Neural cell (in vitro differentiated cells): Measurements from ENCODE around the gene XRN1. TPM values are rescaled to one million over a fixed set of nuclear protein-coding genes. Genes with fewer than 3 reads are reported as not detected.

Experiments
- H2AFZ ChIP-seq: fragments of 200-600, 300-800 bp; sonication (generic), shearing (Covaris generic); 2 replicates; pipeline ENCODE4 v1.6.0; 2014; ENCODE audit warnings: low read depth, mild to moderate bottlenecking, antibody characterized with exemption, low read length, moderate library complexity
- H3F3A ChIP-seq: fragments of 200-600 bp; shearing (Covaris generic); 2 replicates; pipeline ENCODE4 v1.6.1; 2016; ENCODE audit warnings: mild to moderate bottlenecking, moderate library complexity, mixed read lengths, antibody characterized with exemption, low read length; ENCODE audit not compliant: insufficient read depth, poor library complexity, severe bottlenecking
- H3K27ac ChIP-seq: fragments of 200-600, 300-800 bp; sonication (generic), shearing (Covaris generic); 2 replicates; pipeline ENCODE4 v1.5.1; 2014; ENCODE audit warnings: mild to moderate bottlenecking, low read length, moderate library complexity
- H3K27me3 ChIP-seq: fragments of 300-800, 200-600 bp; sonication (generic), shearing (Covaris generic); 2 replicates; pipeline ENCODE4 v1.6.0; 2014; ENCODE audit warnings: mild to moderate bottlenecking, low read depth, low read length, moderate library complexity; ENCODE audit not compliant: insufficient read depth
- H3K36me3 ChIP-seq: fragments of 300-800, 200-600 bp; sonication (generic), shearing (Covaris generic); 2 replicates; pipeline ENCODE4 v1.5.1; 2014; ENCODE audit warnings: mild to moderate bottlenecking, antibody characterized with exemption, low read length, moderate library complexity; ENCODE audit not compliant: insufficient read depth
- H3K4me2 ChIP-seq: fragments of 300-800, 200-600 bp; sonication (generic), shearing (Covaris generic); 2 replicates; pipeline ENCODE4 v1.6.0; 2014; ENCODE audit warnings: mild to moderate bottlenecking, low read length
- H3K4me3 ChIP-seq: fragments of 300-800, 200-600 bp; sonication (generic), shearing (Covaris generic); 2 replicates; pipeline ENCODE4 v1.5.1; 2014; ENCODE audit warnings: mild to moderate bottlenecking, low read length, moderate library complexity
- H3K79me2 ChIP-seq: fragments of 200-600 bp; shearing (Covaris generic); replicated peaks from 2 replicates; pipeline ENCODE4 v1.6.0; 2014; ENCODE audit warnings: mild to moderate bottlenecking, low read length, moderate library complexity; ENCODE audit not compliant: insufficient read depth
- H3K9ac ChIP-seq: fragments of 300-800, 200-600 bp; sonication (generic), shearing (Covaris generic); 2 replicates; pipeline ENCODE4 v1.6.1; 2016; ENCODE audit warnings: mild to moderate bottlenecking, low read length, mixed read lengths
- H3K9me2 ChIP-seq: fragments of 200-600 bp; shearing (Covaris generic); 2 replicates; pipeline ENCODE4 v1.6.1; 2016; ENCODE audit warnings: mild to moderate bottlenecking, low read length, mixed read lengths; ENCODE audit not compliant: insufficient read depth
- H3K9me3 ChIP-seq: fragments of 200-600, 300-800 bp; sonication (generic), shearing (Covaris generic); 2 replicates; pipeline ENCODE4 v1.6.1; 2016; ENCODE audit warnings: mild to moderate bottlenecking, mixed run types, low read length, moderate library complexity, mixed read lengths
- H4K20me1 ChIP-seq: fragments of 200-600 bp; shearing (Covaris generic); 2 replicates; pipeline ENCODE4 v1.6.1; 2016; ENCODE audit warnings: mild to moderate bottlenecking, mixed run types; ENCODE audit not compliant: insufficient read depth
- CTCF ChIP-seq: fragments of 450-650 bp; IDR thresholded peaks from 2 replicates; pipeline ENCODE4 v1.5.1; 2014; ENCODE audit warnings: antibody characterized with exemption, mild to moderate bottlenecking, moderate library complexity; ENCODE audit not compliant: poor library complexity, severe bottlenecking
- EP300 ChIP-seq: fragments of 450-650 bp; conservative IDR thresholded peaks from 2 replicates; pipeline ENCODE4 v1.6.1; 2014; ENCODE audit warnings: antibody characterized with exemption, mild to moderate bottlenecking, moderate library complexity; ENCODE audit not compliant: poor library complexity, severe bottlenecking
- EZH2 ChIP-seq: fragments of 200-600, 300-800 bp; shearing (Covaris generic), sonication (generic); IDR thresholded peaks from 2 replicates; pipeline ENCODE4 v1.6.1; 2014; ENCODE audit warnings: antibody characterized with exemption, low read length, borderline replicate concordance, mild to moderate bottlenecking; ENCODE audit not compliant: insufficient read depth, poor library complexity, severe bottlenecking
- MXI1 ChIP-seq: fragments of 450-650 bp; conservative IDR thresholded peaks from 2 replicates; pipeline ENCODE4 v1.6.1; 2014; ENCODE audit warnings: antibody characterized with exemption, mild to moderate bottlenecking; ENCODE audit not compliant: poor library complexity, severe bottlenecking
- POLR2AphosphoS5 ChIP-seq: IDR thresholded peaks from 2 replicates; pipeline ENCODE4 v1.6.1; 2012
- RAD21 ChIP-seq: fragments of 450-650 bp; conservative IDR thresholded peaks from 2 replicates; pipeline ENCODE4 v1.6.1; 2014; ENCODE audit warnings: antibody characterized with exemption, mild to moderate bottlenecking, moderate library complexity
- SMC3 ChIP-seq: fragments of 450-650 bp; conservative IDR thresholded peaks from 2 replicates; pipeline ENCODE4 v1.6.1; 2014; ENCODE audit warnings: antibody characterized with exemption, mild to moderate bottlenecking, moderate library complexity; ENCODE audit not compliant: poor library complexity
- TAF1 ChIP-seq: IDR thresholded peaks from 2 replicates; pipeline ENCODE4 v1.6.1; 2012; ENCODE audit warnings: low read depth
- polyA plus RNA-seq: library from polyadenylated mRNA; depleted of rRNA; stranded (reverse); fragments of >200 nt; gene quantifications from 2 replicates; pipeline ENCODE4 v1.2.3, GENCODE V29; 2014
- TF ChIP-seq, protein P1 (sequence below): IDR thresholded peaks from 2 replicates; pipeline ENCODE4 v1.6.1; 2012; ENCODE audit warnings: borderline replicate concordance

The XRN1 gene
- polyA plus RNA-seq, 1 donor from 2014 or later: 21.1 TPM

- Histone ChIP-seq H4K20me1 (no peaks in the 10 kb centered on the region), H3K27me3 (no peaks in the 10 kb centered on the region), H3F3A (no peaks in the 10 kb centered on the region), H3K9ac (no peak overlapping the region), H3K9me3 (no peaks in the 10 kb centered on the region), H2AFZ (no peak overlapping the region), H3K79me2 (no peaks in the 10 kb centered on the region), H3K4me3 (no peak overlapping the region), H3K27ac (no peak overlapping the region), H3K36me3 (peaks cover 4% of the 10 kb centered on the region), H3K9me2 (no peaks in the 10 kb centered on the region), H3K4me2 (no peak overlapping the region)
- TF ChIP-seq RAD21 (no peak), POLR2AphosphoS5 (no peak), EP300 (no peak), TAF1 (no peak), EZH2 (no peak), CTCF (no peak), SMC3 (no peak), MXI1 (no peak)
- TF ChIP-seq, protein P1, sequence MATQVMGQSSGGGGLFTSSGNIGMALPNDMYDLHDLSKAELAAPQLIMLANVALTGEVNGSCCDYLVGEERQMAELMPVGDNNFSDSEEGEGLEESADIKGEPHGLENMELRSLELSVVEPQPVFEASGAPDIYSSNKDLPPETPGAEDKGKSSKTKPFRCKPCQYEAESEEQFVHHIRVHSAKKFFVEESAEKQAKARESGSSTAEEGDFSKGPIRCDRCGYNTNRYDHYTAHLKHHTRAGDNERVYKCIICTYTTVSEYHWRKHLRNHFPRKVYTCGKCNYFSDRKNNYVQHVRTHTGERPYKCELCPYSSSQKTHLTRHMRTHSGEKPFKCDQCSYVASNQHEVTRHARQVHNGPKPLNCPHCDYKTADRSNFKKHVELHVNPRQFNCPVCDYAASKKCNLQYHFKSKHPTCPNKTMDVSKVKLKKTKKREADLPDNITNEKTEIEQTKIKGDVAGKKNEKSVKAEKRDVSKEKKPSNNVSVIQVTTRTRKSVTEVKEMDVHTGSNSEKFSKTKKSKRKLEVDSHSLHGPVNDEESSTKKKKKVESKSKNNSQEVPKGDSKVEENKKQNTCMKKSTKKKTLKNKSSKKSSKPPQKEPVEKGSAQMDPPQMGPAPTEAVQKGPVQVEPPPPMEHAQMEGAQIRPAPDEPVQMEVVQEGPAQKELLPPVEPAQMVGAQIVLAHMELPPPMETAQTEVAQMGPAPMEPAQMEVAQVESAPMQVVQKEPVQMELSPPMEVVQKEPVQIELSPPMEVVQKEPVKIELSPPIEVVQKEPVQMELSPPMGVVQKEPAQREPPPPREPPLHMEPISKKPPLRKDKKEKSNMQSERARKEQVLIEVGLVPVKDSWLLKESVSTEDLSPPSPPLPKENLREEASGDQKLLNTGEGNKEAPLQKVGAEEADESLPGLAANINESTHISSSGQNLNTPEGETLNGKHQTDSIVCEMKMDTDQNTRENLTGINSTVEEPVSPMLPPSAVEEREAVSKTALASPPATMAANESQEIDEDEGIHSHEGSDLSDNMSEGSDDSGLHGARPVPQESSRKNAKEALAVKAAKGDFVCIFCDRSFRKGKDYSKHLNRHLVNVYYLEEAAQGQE: no peak
Measured at GRCh38 chr3:142348460-142348859, 99.4 kb downstream of the XRN1 start.

- Histone ChIP-seq H3K9me2 (no peaks in the 10 kb centered on the region), H4K20me1 (no peaks in the 10 kb centered on the region), H3K9ac (no peak overlapping the region), H3K9me3 (no peaks in the 10 kb centered on the region), H3K4me2 (no peak overlapping the region), H3K36me3 (peaks cover 16% of the 10 kb centered on the region), H3K4me3 (no peak overlapping the region), H2AFZ (no peak overlapping the region), H3K79me2 (no peaks in the 10 kb centered on the region), H3K27ac (no peak overlapping the region), H3F3A (no peaks in the 10 kb centered on the region), H3K27me3 (no peaks in the 10 kb centered on the region)
- TF ChIP-seq, protein P1: no peak
- TF ChIP-seq MXI1 (no peak), SMC3 (no peak), POLR2AphosphoS5 (no peak), EZH2 (no peak), TAF1 (no peak), CTCF (no peak), EP300 (no peak), RAD21 (no peak)
Measured at GRCh38 chr3:142337994-142338393, 109.8 kb downstream of the XRN1 start.
